Liver (tissue), 9 donors: Measurements from ENCODE around the gene TANGO6. TPM values are rescaled to one million over a fixed set of nuclear protein-coding genes. Genes with fewer than 3 reads are reported as not detected.
"Not testable (repeated sequence)": the region's sequence is repeated elsewhere in the genome, so short reads cannot be mapped to it uniquely, and the experiment has no call there.

Source experiments
- DNase-seq: peaks from one replicate; pipeline ENCODE4 v3.0.0-alpha.2; 2017; ENCODE audit warnings: low spot score
- H3K27ac ChIP-seq, 2 donors: one replicate each; pipeline ENCODE4 v1.7.0; 2013; ENCODE audit warnings: inconsistent platforms in 2 of 2, low read length in 2 of 2, control low read depth in 1 of 2, low read depth in 1 of 2, mild to moderate bottlenecking in 1 of 2
- H3K27me3 ChIP-seq, 4 donors: one replicate each; pipeline versions ENCODE4 v1.6.1 to v1.7.0; 2013; ENCODE audit warnings: low read length in 3 of 4, inconsistent platforms in 1 of 4, mild to moderate bottlenecking in 1 of 4, moderate library complexity in 1 of 4; ENCODE audit not compliant: control insufficient read depth in 4 of 4, insufficient read depth in 4 of 4
- H3K36me3 ChIP-seq, 4 donors: one replicate each; pipeline versions ENCODE4 v1.6.1 to v1.7.0; 2013; ENCODE audit warnings: low read length in 3 of 4, mild to moderate bottlenecking in 3 of 4, low read depth in 1 of 4, moderate library complexity in 1 of 4; ENCODE audit not compliant: control insufficient read depth in 4 of 4, insufficient read depth in 3 of 4
- H3K4me1 ChIP-seq, 4 donors: one replicate each; pipeline versions ENCODE4 v1.6.1 to v1.7.0; 2013; ENCODE audit warnings: low read length in 3 of 4, mild to moderate bottlenecking in 3 of 4, moderate library complexity in 1 of 4; ENCODE audit not compliant: control insufficient read depth in 4 of 4, insufficient read depth in 4 of 4
- H3K4me3 ChIP-seq, 3 donors: one replicate each; pipeline versions ENCODE4 v1.6.1 to v1.7.0; 2013; ENCODE audit warnings: low read length in 3 of 3, control low read depth in 1 of 3, low read depth in 1 of 3, mild to moderate bottlenecking in 1 of 3
- H3K9ac ChIP-seq, 2 donors: one replicate each; pipeline ENCODE4 v1.7.0; 2013; ENCODE audit warnings: low read length in 2 of 2, mild to moderate bottlenecking in 2 of 2, moderate library complexity in 2 of 2, control low read depth in 1 of 2, low read depth in 1 of 2
- H3K9me3 ChIP-seq, 4 donors: one replicate each; pipeline versions ENCODE4 v1.6.1 to v1.7.0; 2013; ENCODE audit warnings: low read length in 3 of 4; ENCODE audit not compliant: control insufficient read depth in 4 of 4
- EGR1 ChIP-seq, 2 donors: IDR thresholded peaks; 2 replicates each; pipeline ENCODE4 v1.6.1; 2016 to 2018; ENCODE audit warnings: antibody characterized with exemption in 2 of 2, low read depth in 2 of 2
- FOXA2 ChIP-seq: IDR thresholded peaks from 2 replicates; pipeline ENCODE4 v1.6.1; 2016; ENCODE audit warnings: antibody characterized with exemption
- GABPA ChIP-seq, 2 donors: IDR thresholded peaks in 1 of 2; conservative IDR thresholded peaks in 1 of 2; 2 replicates each; pipeline ENCODE4 v1.6.1; 2016; ENCODE audit warnings: antibody characterized with exemption in 2 of 2, mild to moderate bottlenecking in 1 of 2, moderate library complexity in 1 of 2
- HNF4A ChIP-seq, 2 donors: conservative IDR thresholded peaks; 2 replicates each; pipeline ENCODE4 v1.6.1; 2016; ENCODE audit warnings: antibody characterized with exemption in 2 of 2, mild to moderate bottlenecking in 2 of 2
- HNF4G ChIP-seq: IDR thresholded peaks from 2 replicates; pipeline ENCODE4 v1.6.1; 2016; ENCODE audit warnings: antibody characterized with exemption
- JUND ChIP-seq, 2 donors: IDR thresholded peaks; 2 replicates each; pipeline ENCODE4 v1.6.1; 2016; ENCODE audit warnings: antibody characterized with exemption in 2 of 2
- NR2F2 ChIP-seq: IDR thresholded peaks from 2 replicates; pipeline ENCODE4 v1.6.1; 2016; ENCODE audit warnings: antibody characterized with exemption
- RAD21 ChIP-seq, 2 donors: IDR thresholded peaks; 2 replicates each; pipeline ENCODE4 v1.6.1; 2016; ENCODE audit warnings: antibody characterized with exemption in 2 of 2, mild to moderate bottlenecking in 2 of 2
- RXRA ChIP-seq, 2 donors: IDR thresholded peaks; 2 replicates each; pipeline ENCODE4 v1.6.1; 2017 to 2018; ENCODE audit warnings: antibody characterized with exemption in 2 of 2, mild to moderate bottlenecking in 1 of 2
- SP1 ChIP-seq: IDR thresholded peaks from 2 replicates; pipeline ENCODE4 v1.6.1; 2018; ENCODE audit warnings: antibody characterized with exemption, mild to moderate bottlenecking
- YY1 ChIP-seq: IDR thresholded peaks from 2 replicates; pipeline ENCODE4 v1.6.1; 2016; ENCODE audit warnings: antibody characterized with exemption, mild to moderate bottlenecking
- whole genome bisulfite sequencing: extraction: QIAGEN DNeasy Blood & Tissue Kit; methylation state at CpG from one replicate; pipeline ENCODE4 v1.1.7; 2013; 5-methylcytosine and 5-hydroxymethylcytosine counted together
- polyA plus RNA-seq, 2 donors: library from polyadenylated mRNA; stranded (reverse) in 1 of 2; unstranded in 1 of 2; fragments of 200-250 nt in 1 of 2; fragments of >200 nt in 1 of 2; fragmentation: Nextera tagmentation in 1 of 2; extraction: Ambion mirVana in 1 of 2; gene quantifications; one replicate each; pipeline versions ENCODE4 v1.2.1 to v1.2.3, GENCODE V29; 2013 to 2015
- total RNA-seq, 2 donors: library from RNA; depleted of rRNA; stranded (reverse); fragments of >200 nt; gene quantifications; one replicate each; pipeline ENCODE4 v1.2.3, GENCODE V29; 2014
- TF ChIP-seq, protein P1 (sequence below): IDR thresholded peaks from 2 replicates; pipeline ENCODE4 v1.6.1; 2016; ENCODE audit warnings: antibody characterized with exemption
- TF ChIP-seq, protein P2 (sequence below): IDR thresholded peaks from 2 replicates; pipeline ENCODE4 v1.6.1; 2016; ENCODE audit warnings: antibody characterized with exemption, mild to moderate bottlenecking
- TF ChIP-seq, protein P3 (sequence below): IDR thresholded peaks from 2 replicates; pipeline ENCODE4 v1.6.1; 2016; ENCODE audit warnings: antibody characterized with exemption
- donor health status: healthy.
- donor health status: healthy.
- donor health status: healthy.
- donor health status: healthy.
- donor health status: healthy.

Gene TANGO6
- total and polyA plus RNA-seq, 4 donors = 6.8 to 40.6 (median 10.5) TPM

DNA sequence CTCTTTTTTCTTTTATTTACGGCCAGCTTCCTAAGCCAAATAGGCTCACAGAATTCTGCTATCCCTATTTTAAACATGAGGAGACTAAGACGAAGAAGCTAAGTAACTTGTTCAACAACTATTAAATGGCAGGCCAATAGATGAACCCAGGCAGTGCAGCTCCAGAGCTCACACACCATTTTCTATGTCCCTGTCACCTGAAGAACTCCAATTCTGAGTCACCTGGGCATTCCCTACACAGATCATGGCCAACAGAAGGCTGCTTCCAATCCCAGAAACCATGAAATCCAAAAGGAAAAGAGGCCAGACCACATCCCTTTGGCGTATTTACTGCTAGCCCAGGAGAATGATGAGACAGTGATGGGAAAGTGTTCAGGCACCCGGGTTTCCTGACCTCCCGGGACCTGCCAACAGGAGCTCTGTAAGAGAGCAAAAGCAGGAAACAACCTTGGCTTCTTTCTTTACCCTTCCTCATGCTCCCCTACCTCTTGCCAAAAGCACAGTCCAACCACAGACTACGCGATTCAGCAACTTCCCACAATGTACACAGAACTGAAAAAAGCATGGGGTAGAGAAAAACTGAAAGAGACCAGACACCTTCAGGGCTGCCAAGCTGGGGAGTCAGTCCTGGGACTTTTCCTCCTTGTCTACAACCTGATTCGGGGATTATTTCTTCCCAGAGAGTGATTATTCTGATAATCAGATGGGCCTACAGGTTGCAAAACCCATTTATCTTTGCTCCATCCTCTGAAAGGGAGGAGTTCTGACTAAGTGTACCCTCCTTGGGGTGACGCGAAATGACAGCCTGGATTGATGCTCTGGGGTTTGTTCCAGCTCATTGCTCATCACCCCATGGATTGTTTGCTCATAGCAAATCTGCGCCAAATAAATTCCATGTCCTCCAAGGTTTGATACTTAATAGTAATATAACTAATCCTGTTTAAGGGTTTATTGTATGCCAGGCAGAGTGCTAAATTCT lies 214.4 kb downstream of the TANGO6 start:
- H3K9ac ChIP-seq = peak overlapping the region in 1 of 2 donors; percentile 12
- H3K27ac ChIP-seq = peak overlapping the region; percentile 56 to 78
- no peaks in the 10 kb centered on the region for H3K36me3 ChIP-seq
- H3K9me3 ChIP-seq = no peaks in the 10 kb centered on the region
- DNase-seq = no peak
- peaks cover 4 to 13% (median 9%) of the 10 kb centered on the region in 4 donors for H3K4me1 ChIP-seq
- H3K27me3 ChIP-seq = no peaks in the 10 kb centered on the region
- H3K4me3 ChIP-seq = no peak overlapping the region
- 52% methylated on average over 11 of the region's 11 CpGs for WGBS
- TF ChIP-seq RXRA (IDR thresholded peaks at IDR 0.05) = peak in 1 of 2 donors; percentile 54
- TF ChIP-seq GABPA (IDR thresholded peaks at IDR 0.05 in 1 of 2, conservative IDR thresholded peaks at IDR 0.05 in 1 of 2) = no peak
- no peak for TF ChIP-seq HNF4G
- peak in 1 of 2 donors; percentile 53 for TF ChIP-seq HNF4A (conservative IDR thresholded peaks at IDR 0.05)
- TF ChIP-seq, protein P1, sequence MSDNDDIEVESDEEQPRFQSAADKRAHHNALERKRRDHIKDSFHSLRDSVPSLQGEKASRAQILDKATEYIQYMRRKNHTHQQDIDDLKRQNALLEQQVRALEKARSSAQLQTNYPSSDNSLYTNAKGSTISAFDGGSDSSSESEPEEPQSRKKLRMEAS = peak; percentile 35
- TF ChIP-seq, protein P2, sequence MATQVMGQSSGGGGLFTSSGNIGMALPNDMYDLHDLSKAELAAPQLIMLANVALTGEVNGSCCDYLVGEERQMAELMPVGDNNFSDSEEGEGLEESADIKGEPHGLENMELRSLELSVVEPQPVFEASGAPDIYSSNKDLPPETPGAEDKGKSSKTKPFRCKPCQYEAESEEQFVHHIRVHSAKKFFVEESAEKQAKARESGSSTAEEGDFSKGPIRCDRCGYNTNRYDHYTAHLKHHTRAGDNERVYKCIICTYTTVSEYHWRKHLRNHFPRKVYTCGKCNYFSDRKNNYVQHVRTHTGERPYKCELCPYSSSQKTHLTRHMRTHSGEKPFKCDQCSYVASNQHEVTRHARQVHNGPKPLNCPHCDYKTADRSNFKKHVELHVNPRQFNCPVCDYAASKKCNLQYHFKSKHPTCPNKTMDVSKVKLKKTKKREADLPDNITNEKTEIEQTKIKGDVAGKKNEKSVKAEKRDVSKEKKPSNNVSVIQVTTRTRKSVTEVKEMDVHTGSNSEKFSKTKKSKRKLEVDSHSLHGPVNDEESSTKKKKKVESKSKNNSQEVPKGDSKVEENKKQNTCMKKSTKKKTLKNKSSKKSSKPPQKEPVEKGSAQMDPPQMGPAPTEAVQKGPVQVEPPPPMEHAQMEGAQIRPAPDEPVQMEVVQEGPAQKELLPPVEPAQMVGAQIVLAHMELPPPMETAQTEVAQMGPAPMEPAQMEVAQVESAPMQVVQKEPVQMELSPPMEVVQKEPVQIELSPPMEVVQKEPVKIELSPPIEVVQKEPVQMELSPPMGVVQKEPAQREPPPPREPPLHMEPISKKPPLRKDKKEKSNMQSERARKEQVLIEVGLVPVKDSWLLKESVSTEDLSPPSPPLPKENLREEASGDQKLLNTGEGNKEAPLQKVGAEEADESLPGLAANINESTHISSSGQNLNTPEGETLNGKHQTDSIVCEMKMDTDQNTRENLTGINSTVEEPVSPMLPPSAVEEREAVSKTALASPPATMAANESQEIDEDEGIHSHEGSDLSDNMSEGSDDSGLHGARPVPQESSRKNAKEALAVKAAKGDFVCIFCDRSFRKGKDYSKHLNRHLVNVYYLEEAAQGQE = peak; percentile 21
- TF ChIP-seq RAD21 (IDR thresholded peaks at IDR 0.05) = peak in 1 of 2 donors; percentile 12

DNA sequence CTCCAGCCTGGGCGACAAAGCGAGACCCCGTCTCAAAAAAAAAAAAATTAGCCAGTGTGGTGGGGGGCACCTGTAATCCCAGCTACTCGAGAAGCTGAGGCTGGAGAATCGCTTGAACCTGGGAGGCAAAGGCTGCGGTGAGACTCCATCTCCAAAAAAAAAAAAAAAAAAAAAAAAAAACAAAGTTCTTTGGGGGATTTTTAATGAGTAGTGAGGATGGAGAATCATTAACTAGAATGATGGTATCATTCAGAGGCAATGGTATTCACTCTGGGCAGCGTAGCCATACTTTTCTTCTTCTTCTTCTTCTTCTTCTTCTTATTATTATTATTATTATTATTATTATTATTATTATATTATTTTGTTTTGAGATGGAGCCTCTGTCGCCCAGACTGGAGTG lies 220.2 kb downstream of the TANGO6 start:
- H3K27ac ChIP-seq, H3K4me3 ChIP-seq, H3K9ac ChIP-seq, H3K36me3 ChIP-seq, H3K27me3 ChIP-seq, H3K4me1 ChIP-seq, DNase-seq, H3K9me3 ChIP-seq: not testable (repeated sequence)
- WGBS = 99% methylated on average over 8 of the region's 8 CpGs

DNA sequence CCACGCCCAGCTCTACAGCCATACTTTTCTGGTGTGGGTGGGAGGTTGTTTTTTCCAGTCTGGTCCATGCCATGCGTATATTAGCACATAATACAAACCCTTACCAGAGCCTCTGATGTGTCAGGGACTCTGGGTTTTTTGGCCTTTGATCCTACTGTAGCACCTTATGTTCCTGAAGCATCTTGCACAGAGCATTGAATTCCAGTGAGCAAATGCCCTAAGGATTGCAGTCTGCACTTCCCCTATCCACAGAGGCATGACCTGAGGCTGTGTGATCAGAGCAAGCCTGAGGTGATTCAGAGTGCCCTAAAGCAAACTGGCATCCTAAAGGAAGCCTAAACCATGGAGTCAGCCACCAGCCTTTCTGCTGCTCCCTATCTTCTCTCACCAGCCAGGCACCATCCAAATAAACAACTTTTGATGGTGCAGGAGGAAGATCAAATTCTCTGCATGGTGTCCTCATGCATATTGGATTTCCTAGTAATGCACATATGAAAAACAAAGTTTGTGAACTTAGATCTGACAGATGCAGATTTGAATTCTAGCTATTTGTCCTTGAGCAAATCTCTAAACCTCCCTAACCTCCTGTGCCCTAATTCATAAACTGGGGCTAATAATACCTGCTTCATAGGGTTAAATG lies 220.9 kb downstream of the TANGO6 start:
- 97% methylated on average over 2 of the region's 2 CpGs for WGBS
- Histone ChIP-seq H3K4me1 (no peaks in the 10 kb centered on the region), H3K27me3 (no peaks in the 10 kb centered on the region), H3K9ac (no peak overlapping the region), H3K36me3 (peaks cover 0 to 6% (median 2%) of the 10 kb centered on the region in 4 donors), H3K9me3 (no peaks in the 10 kb centered on the region), H3K4me3 (no peak overlapping the region), H3K27ac (no peak overlapping the region)
- TF ChIP-seq HNF4A (conservative IDR thresholded peaks at IDR 0.05) (no peak), FOXA2 (no peak), GABPA (IDR thresholded peaks at IDR 0.05 in 1 of 2, conservative IDR thresholded peaks at IDR 0.05 in 1 of 2) (no peak), SP1 (no peak), HNF4G (no peak), EGR1 (IDR thresholded peaks at IDR 0.05; ENCODE audit: low read depth in 2 of 2) (no peak), NR2F2 (no peak), YY1 (no peak), JUND (IDR thresholded peaks at IDR 0.05) (no peak)
- TF ChIP-seq, protein P3, sequence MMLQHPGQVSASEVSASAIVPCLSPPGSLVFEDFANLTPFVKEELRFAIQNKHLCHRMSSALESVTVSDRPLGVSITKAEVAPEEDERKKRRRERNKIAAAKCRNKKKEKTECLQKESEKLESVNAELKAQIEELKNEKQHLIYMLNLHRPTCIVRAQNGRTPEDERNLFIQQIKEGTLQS = no peak
- TF ChIP-seq, protein P1 = no peak
- DNase-seq = no peak
